ENCODE data around the gene AP1AR.
"Not testable (repeated sequence)": the region's sequence is repeated elsewhere in the genome, so short reads cannot be mapped to it uniquely, and the experiment has no call there.

Gene AP1AR

DNA sequence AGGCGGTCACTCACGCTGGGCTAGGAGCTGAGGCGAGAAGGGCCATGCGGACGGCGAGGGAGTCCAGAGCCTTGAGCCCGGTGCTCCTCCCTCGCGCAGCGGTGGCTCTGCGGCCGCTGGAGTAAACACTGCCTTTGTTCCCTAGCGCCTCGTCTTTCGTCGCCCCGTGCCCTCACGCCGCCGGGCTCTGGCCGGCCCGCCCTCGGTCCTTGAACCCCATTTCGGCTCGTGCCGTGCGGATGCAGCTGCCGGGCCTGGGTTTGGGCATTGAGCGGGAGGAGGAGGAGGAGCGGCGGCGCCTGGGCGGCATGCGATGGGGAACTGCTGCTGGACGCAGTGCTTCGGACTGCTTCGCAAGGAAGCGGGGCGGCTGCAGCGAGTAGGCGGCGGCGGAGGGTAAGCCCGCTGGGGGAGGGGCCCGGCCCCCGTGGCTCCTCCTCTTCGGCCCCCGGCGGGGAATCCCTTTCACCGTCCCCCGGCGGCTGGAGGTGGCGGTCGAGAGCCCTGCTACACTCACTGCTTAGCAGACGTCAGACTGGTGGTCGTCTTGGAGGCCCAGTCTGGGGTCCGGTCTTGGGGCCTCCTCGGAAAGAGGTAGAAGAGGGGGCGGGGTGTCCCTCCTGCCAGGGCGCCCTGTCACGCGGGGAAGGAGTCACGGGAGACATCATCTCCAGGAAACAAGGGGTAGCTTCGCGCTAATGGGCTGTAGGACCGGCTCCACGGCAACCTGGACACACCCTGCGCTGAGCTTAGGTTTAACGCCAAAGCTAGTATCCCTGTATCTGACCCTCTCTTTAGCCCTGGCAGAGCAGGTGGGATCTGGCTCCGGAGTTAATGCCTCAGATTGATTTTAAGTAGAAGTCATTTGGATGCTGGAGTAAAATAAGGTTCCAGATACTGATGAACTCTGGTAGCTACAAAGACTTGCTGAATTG is at the start of gene AP1AR:
TSS of gene AP1AR (plus strand) at position 9 of the 935 bp plus-strand sequence. CDS start at position 314, 305 bp downstream.
- peak; percentile 40 to 45 for DNase-seq (ENCODE audit: low read depth in 2 of 2)

DNA sequence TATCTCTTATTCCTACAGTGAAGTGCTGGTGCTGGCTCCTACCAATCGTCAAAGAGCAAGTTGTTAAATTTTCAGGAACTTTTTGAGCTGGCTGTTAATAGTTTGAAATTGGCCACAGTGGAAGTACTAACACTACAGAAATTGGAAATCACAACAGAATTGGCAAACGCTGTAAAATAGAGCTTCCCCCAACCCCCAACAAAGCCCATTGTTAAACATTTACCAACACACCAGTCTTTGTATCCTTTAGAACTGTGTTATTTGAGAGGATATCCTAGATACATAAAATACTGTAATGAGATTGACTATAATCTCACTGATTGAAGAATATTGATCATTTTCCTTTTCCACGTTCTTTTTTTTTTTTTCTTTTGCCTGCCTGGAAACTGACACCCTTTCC is 49.0 kb upstream of the AP1AR start:
- DNase-seq (ENCODE audit: low read depth in 2 of 2), result no peak

GRCh38 chr4:112183252-112183651 is 48.3 kb upstream of the AP1AR start:
- no peak for DNase-seq (ENCODE audit: low read depth in 2 of 2)

DNA sequence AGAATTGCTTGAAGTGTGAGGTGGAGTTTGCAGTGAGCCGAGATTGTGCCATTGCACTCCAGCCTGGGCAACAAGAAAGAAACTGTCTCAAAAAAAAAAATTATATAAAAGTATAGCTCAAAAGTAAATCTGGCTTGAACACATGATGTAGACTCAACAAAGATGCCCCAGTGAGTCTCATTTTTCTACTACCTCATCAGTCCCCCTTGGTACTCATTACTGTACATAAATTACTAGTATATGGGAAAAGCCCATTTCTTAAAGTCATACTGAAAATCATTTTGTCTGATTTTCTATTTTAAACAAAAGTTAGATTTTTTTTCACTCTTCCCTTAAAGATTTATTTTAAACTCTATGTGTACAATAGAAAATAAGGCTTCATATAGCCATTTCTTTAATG is 47.1 kb upstream of the AP1AR start:
- DNase-seq (ENCODE audit: low read depth in 2 of 2), result no peak

GRCh38 chr4:112185334-112185733 is 46.3 kb upstream of the AP1AR start:
- no peak for DNase-seq (ENCODE audit: low read depth in 2 of 2)

- no peak for DNase-seq (ENCODE audit: low read depth in 2 of 2)
These were observed 45.6 kb upstream of the AP1AR start for GRCh38 chr4:112185740-112186670.

DNA sequence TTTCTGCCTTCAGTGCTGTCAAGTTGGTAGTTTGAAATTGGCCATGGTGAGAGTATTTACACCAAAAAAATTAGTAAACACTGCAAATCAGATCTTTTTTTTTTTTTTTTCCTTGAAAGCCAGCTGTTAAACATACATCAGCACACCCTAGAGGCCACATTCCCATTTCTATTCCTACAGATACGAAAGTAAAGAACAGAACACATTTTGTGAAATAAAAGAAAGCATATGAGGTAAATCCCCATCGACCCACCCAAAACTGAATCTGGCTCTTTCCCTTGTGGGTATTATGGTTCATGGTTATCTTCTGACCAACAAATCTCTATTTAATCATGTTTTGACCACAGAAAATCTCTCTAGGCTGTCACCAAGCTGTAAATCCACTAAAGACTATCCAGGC is 41.8 kb upstream of the AP1AR start:
- peak in 1 of 2 experiments; percentile 6 for DNase-seq (ENCODE audit: low read depth in 2 of 2)

DNA sequence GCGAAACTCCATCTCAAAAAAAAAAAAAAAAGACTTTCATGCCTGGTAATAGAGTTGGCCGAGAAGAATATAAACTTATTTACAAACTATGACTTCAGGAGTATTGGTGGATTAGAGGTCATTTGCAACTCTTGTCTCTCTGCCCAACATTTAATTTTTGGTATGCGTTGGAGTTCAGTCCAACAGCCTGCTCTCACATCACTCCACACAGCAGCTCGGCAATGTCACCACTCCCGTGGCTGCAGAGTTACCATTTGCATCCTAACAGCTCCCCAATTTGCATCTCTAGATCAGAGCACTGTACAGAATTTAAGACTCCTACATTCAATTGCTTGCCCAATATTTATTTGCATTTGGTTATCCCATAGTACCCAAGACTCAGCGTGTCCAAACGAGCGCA is 40.9 kb upstream of the AP1AR start:
- DNase-seq (ENCODE audit: low read depth in 2 of 2), result no peak

GRCh38 chr4:112196461-112196860 is 35.1 kb upstream of the AP1AR start:
- no peak for DNase-seq (ENCODE audit: low read depth in 2 of 2)

DNA sequence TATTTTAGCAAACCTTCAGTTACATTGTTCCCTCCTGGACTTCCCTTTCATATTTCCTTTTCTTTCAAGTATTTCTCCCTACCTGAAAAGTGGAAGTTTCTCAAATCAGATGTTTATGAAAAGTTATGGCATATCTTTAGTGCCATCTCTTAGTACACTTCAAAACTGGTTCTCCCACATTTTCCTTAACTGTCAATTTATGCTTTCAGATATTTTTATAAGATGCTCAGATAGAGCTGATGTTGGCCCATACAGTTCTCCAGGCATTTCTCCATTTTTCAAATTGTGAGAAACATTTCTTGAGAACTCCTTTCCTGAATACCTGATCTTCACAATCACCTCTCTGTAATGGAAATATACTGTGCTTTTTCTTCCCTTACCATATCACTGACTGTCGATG is 32.5 kb upstream of the AP1AR start:
- DNase-seq (ENCODE audit: low read depth in 2 of 2), result no peak

DNA sequence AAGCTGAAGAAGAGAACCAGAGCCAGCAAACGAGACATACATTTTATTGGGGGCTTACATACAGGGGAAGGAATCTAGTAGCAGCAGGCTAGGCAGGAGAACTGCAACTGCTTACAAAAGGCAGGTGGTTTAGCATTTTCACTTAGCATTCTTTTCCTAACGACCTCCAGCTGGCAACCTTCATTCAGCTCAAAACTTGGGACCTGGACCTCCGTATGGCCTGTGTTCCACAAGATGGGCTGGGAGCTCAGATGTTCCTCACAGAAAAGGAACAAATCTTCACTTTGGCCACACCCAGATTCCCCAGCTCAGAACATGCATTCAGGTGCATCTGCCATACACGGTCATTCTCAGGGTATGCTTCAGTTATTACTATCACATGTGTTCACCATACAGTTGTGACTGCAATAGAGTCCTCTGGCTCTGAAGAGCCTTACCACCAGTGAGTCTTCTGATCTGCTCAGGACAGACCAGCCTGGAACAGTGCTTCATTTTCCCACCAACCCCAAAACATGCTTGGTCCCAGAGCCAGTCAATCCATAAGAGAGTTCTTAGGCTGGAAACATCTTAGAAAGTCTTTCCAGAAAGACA is 29.6 kb upstream of the AP1AR start:
- no peak for DNase-seq (ENCODE audit: low read depth in 2 of 2)

- no peak for DNase-seq (ENCODE audit: low read depth in 2 of 2)
These were observed 28.0 kb upstream of the AP1AR start for GRCh38 chr4:112203593-112203992.

DNA sequence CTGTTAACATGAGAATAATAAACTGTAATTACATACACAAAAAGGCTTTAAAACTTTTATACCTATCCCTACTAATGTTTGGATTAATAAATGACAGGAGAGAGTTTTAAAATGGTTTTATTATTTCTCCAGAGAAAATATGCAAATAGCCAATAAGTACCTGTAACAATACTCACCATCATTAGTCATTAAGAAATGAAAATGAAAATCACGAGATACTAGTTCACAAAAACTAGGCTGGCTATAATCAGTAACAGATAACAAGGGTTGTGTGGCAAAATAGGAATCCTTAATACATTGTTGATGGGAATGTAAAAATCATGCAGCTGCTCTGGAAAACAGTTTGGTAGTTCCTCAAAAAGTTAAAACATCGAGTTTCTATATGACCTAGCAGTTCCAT is 25.2 kb upstream of the AP1AR start:
- DNase-seq (ENCODE audit: low read depth in 2 of 2), result no peak

- not testable (repeated sequence) for DNase-seq (ENCODE audit: low read depth in 2 of 2)
These were observed 23.2 kb upstream of the AP1AR start for GRCh38 chr4:112208137-112209095.

DNA sequence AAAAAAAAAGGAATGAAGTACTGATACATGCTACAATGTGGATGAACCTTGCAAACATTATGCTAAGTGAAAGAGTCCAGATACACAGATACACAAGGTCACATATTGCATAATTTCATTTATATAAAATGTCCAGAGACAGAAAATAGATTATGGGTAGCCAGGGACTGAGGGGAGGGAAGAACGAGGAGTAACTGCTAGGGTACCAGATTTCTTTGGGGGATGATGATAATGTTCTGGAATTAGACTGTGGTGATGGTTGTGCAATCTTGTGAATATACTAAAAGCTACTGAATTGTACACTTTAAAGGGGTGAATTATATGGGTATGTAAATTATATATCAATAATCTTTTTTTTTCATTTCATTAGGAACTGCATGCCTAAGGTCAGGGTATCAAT is 20.8 kb upstream of the AP1AR start:
- no peak for DNase-seq (ENCODE audit: low read depth in 2 of 2)

GRCh38 chr4:112213091-112213490 is 18.5 kb upstream of the AP1AR start:
- DNase-seq (ENCODE audit: low read depth in 2 of 2), result no peak

DNA sequence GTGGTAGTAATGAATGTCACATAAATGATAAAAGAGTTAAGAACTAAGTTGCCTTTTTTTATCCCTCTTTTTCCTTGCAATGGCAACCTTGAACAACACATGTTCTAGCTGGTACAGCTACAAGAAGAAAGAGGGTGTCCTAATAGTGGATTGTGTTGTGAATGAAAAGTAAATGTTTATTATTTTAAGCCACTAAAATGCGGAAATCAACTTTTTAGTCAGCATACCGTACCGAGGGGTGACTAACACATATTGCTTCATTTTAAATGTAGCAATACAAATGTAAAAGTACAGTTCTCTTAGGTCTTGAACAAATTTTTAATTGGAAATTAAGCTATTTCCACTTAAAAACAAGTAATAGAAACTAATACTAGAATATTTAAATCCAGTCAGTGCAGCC is 17.7 kb upstream of the AP1AR start:
- peak in 1 of 2 experiments; percentile 9 for DNase-seq (ENCODE audit: low read depth in 2 of 2)

DNA sequence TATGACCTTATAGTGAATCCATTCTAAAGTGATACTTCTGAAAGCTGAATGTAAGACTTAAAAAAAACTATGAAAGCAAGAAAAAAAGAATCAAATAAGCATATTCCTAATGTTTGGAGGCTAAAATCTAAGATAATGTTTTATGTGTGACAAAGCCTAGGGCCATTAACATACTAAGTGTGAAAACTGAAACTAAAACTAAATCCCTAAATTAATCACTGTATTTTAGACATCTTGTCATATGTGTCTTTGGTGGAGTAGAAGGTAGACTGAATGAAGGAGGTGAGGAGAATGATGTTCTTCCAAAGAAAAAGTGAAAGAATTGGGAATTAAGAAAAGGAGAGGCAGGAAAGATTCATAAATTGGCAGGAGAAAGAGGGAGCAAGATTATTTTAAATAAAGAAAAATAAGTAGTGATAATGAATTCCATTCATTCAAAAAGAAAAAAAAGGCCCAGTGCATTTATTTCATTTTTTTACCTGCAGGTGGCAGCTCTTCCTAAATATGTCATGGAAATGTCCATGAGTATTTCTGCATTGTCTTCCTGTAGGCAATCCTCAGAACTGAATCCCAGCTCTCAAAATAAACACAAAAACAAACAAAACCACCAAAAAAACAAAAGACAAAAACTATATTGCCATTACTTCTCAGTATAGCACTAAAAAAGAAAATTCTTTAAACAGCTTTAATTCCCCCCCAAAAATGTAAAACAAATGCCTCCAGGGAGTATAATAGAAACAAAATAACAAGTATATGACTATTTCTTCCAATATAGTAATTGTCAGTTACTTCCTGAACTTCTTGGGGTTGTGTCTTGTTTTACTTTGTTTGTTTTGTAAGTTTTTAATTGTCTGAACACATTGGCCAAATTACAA is 17.0 kb upstream of the AP1AR start:
- DNase-seq (ENCODE audit: low read depth in 2 of 2), result peak in 1 of 2 experiments; percentile 9

GRCh38 chr4:112219826-112220366 is 11.7 kb upstream of the AP1AR start:
- no peak for DNase-seq (ENCODE audit: low read depth in 2 of 2)

Data from fibroblast of skin of left quadriceps (primary cell).